ENCODE data around the gene NSMCE3.

Gene NSMCE3

GRCh38 chr15:29269485-29270168 lies at the start of gene NSMCE3:
TSS of gene NSMCE3 (minus strand) at chr15:29269822. CDS start at chr15:29269705, 117 bp downstream.
- DNase-seq, result peak; percentile 90

- no peak for DNase-seq
Observed at GRCh38 chr15:29316422-29316821, 46.8 kb upstream of the NSMCE3 start.

GRCh38 chr15:29312387-29312786 lies 42.8 kb upstream of the NSMCE3 start:
- DNase-seq, result no peak

- DNase-seq, result no peak
Observed at GRCh38 chr15:29311696-29312095, 42.1 kb upstream of the NSMCE3 start.

- DNase-seq, result no peak
Observed at GRCh38 chr15:29309139-29309538, 39.5 kb upstream of the NSMCE3 start.

- no peak for DNase-seq
Observed at GRCh38 chr15:29308299-29308698, 38.7 kb upstream of the NSMCE3 start.

GRCh38 chr15:29305556-29305955 lies 35.9 kb upstream of the NSMCE3 start:
- no peak for DNase-seq

GRCh38 chr15:29302871-29303270 lies 33.2 kb upstream of the NSMCE3 start:
- no peak for DNase-seq

- no peak for DNase-seq
Observed at GRCh38 chr15:29299784-29300183, 30.2 kb upstream of the NSMCE3 start.

- no peak for DNase-seq
Observed at GRCh38 chr15:29299331-29299730, 29.7 kb upstream of the NSMCE3 start.

- DNase-seq, result no peak
Observed at GRCh38 chr15:29294732-29295325, 25.2 kb upstream of the NSMCE3 start.

- no peak for DNase-seq
Observed at GRCh38 chr15:29291067-29291845, 21.6 kb upstream of the NSMCE3 start.

GRCh38 chr15:29289173-29289572 lies 19.6 kb upstream of the NSMCE3 start:
- DNase-seq, result no peak

GRCh38 chr15:29285386-29285785 lies 15.8 kb upstream of the NSMCE3 start:
- DNase-seq, result no peak

- no peak for DNase-seq
Observed at GRCh38 chr15:29283381-29283780, 13.8 kb upstream of the NSMCE3 start.

GRCh38 chr15:29280514-29280913 lies 10.9 kb upstream of the NSMCE3 start:
- DNase-seq, result no peak

GRCh38 chr15:29278436-29279105 lies 8.9 kb upstream of the NSMCE3 start:
- no peak for DNase-seq

GRCh38 chr15:29276366-29276765 lies 6.7 kb upstream of the NSMCE3 start:
- no peak for DNase-seq

GRCh38 chr15:29275855-29276254 lies 6.2 kb upstream of the NSMCE3 start:
- DNase-seq, result no peak

- DNase-seq, result no peak
Observed at GRCh38 chr15:29274946-29275345, 5.3 kb upstream of the NSMCE3 start.

- no peak for DNase-seq
Observed at GRCh38 chr15:29272219-29272618, 2.6 kb upstream of the NSMCE3 start.

- no peak for DNase-seq
Observed at GRCh38 chr15:29270976-29271375, 1.4 kb upstream of the NSMCE3 start.

- no peak for DNase-seq
Observed at GRCh38 chr15:29270169-29270955, 740 bp upstream of the NSMCE3 start.
